HEK293 (cell line): ENCODE results near the gene LAMC3.

Source experiments
- CTCF ChIA-PET: fragments of 350-600 bp; formaldehyde crosslinking; extraction: SDS; loops from one replicate; lab custom pipeline; 2021; ENCODE audit warnings: antibody characterized with exemption; lab: Yijun Ruan, JAX
- POLR2A ChIA-PET: fragments of 300-600 bp; formaldehyde crosslinking; extraction: SDS; loops from one replicate; lab custom pipeline; 2020; ENCODE audit warnings: antibody characterized with exemption, inconsistent platforms; lab: Yijun Ruan, JAX
- H3K27ac ChIP-seq: fragments of 200-500 bp; sonication (Bioruptor generic); 2 replicates; pipeline ENCODE4 v1.5.1; 2014; ENCODE audit warnings: low read depth, low read length, control low read depth, inconsistent platforms; ENCODE audit errors: extremely low read depth
- H3K36me3 ChIP-seq, 2 experiments: fragments of 200-500 bp in 1 of 2; sonication (Bioruptor generic) in 1 of 2; 1 replicate in 1 of 2; 2 replicates in 1 of 2; pipeline ENCODE4 v1.5.1; 2014 to 2017; ENCODE audit warnings: inconsistent platforms in 2 of 2, low read length in 2 of 2; ENCODE audit not compliant: control insufficient read depth in 2 of 2, insufficient read depth in 1 of 2
- H3K4me1 ChIP-seq: fragments of 200-500 bp; sonication (Bioruptor generic); 2 replicates; pipeline ENCODE4 v1.5.1; 2014; ENCODE audit warnings: mild to moderate bottlenecking, low read length, inconsistent platforms; ENCODE audit not compliant: control insufficient read depth, insufficient read depth
- H3K4me3 ChIP-seq: 2 replicates; pipeline ENCODE4 v1.5.1; 2011; ENCODE audit warnings: low read depth, mild to moderate bottlenecking, control low read depth, low read length, moderate library complexity
- H3K9me3 ChIP-seq: fragments of 200-500 bp; sonication (Bioruptor generic); 2 replicates; pipeline ENCODE4 v1.5.1; 2014; ENCODE audit warnings: low read depth, low read length, inconsistent platforms; ENCODE audit not compliant: control insufficient read depth, insufficient read depth
- BCL11B ChIP-seq: fragments of 450-650 bp; formaldehyde crosslinking; IDR thresholded peaks from 2 replicates; pipeline ENCODE4 v1.5.1; 2016; ENCODE audit warnings: low read depth, missing biosample characterization, missing genetic modification characterization
- EGR2 ChIP-seq: fragments of 450-650 bp; formaldehyde crosslinking; IDR thresholded peaks from 2 replicates; pipeline ENCODE4 v1.5.1; 2016; ENCODE audit warnings: low read depth, missing biosample characterization, missing genetic modification characterization
- FEZF1 ChIP-seq: fragments of 450-650 bp; formaldehyde crosslinking; IDR thresholded peaks from 2 replicates; pipeline ENCODE4 v1.5.1; 2016; ENCODE audit warnings: missing biosample characterization, missing genetic modification characterization
- GLI4 ChIP-seq: fragments of 450-650 bp; formaldehyde crosslinking; IDR thresholded peaks from 2 replicates; pipeline ENCODE4 v1.5.1; 2016; ENCODE audit warnings: missing biosample characterization, missing genetic modification characterization
- GLIS2 ChIP-seq: fragments of 450-650 bp; formaldehyde crosslinking; IDR thresholded peaks from 2 replicates; pipeline ENCODE4 v1.5.1; 2016; ENCODE audit warnings: missing biosample characterization, missing genetic modification characterization
- KLF8 ChIP-seq: fragments of 450-650 bp; formaldehyde crosslinking; IDR thresholded peaks from 2 replicates; pipeline ENCODE4 v1.5.1; 2016; ENCODE audit warnings: missing biosample characterization, missing genetic modification characterization
- TCF7L2 ChIP-seq: IDR thresholded peaks from 2 replicates; pipeline ENCODE4 v1.6.1; 2011; ENCODE audit warnings: low read depth, mild to moderate bottlenecking, inconsistent platforms, low read length, moderate library complexity, borderline replicate concordance
- WT1 ChIP-seq: fragments of 450-650 bp; formaldehyde crosslinking; IDR thresholded peaks from 2 replicates; pipeline ENCODE4 v1.5.1; 2016; ENCODE audit warnings: missing biosample characterization, missing genetic modification characterization
- ZBTB48 ChIP-seq: fragments of 450-650 bp; formaldehyde crosslinking; IDR thresholded peaks from 2 replicates; pipeline ENCODE4 v1.5.1; 2016; ENCODE audit warnings: missing biosample characterization, missing genetic modification characterization
- ZEB2 ChIP-seq: fragments of 450-650 bp; formaldehyde crosslinking; IDR thresholded peaks from 2 replicates; pipeline ENCODE4 v1.5.1; 2016; ENCODE audit warnings: missing biosample characterization, missing genetic modification characterization
- ZFHX2 ChIP-seq: fragments of 450-650 bp; formaldehyde crosslinking; conservative IDR thresholded peaks from 2 replicates; pipeline ENCODE4 v1.5.1; 2016; ENCODE audit warnings: missing biosample characterization, missing genetic modification characterization
- ZNF132 ChIP-seq: fragments of 450-650 bp; formaldehyde crosslinking; IDR thresholded peaks from 2 replicates; pipeline ENCODE4 v1.5.1; 2017; ENCODE audit warnings: missing biosample characterization, missing genetic modification characterization, borderline replicate concordance
- ZNF133 ChIP-seq: fragments of 450-650 bp; formaldehyde crosslinking; IDR thresholded peaks from 2 replicates; pipeline ENCODE4 v1.5.1; 2016; ENCODE audit warnings: missing biosample characterization, missing genetic modification characterization
- ZNF140 ChIP-seq: fragments of 450-650 bp; formaldehyde crosslinking; IDR thresholded peaks from 2 replicates; pipeline ENCODE4 v1.5.1; 2016; ENCODE audit warnings: missing biosample characterization, missing genetic modification characterization
- ZNF19 ChIP-seq: fragments of 450-650 bp; formaldehyde crosslinking; IDR thresholded peaks from 2 replicates; pipeline ENCODE4; 2016; ENCODE audit warnings: missing biosample characterization, missing genetic modification characterization, low read depth
- ZNF221 ChIP-seq: fragments of 450-650 bp; formaldehyde crosslinking; IDR thresholded peaks from 2 replicates; pipeline ENCODE4 v1.5.1; 2017; ENCODE audit warnings: missing biosample characterization, missing genetic modification characterization, borderline replicate concordance
- ZNF341 ChIP-seq: fragments of 450-650 bp; formaldehyde crosslinking; IDR thresholded peaks from 2 replicates; pipeline ENCODE4; 2016; ENCODE audit warnings: low read depth, missing biosample characterization, missing genetic modification characterization
- ZNF391 ChIP-seq: fragments of 450-650 bp; formaldehyde crosslinking; IDR thresholded peaks from 2 replicates; pipeline ENCODE4 v1.5.1; 2016; ENCODE audit warnings: low read depth, missing biosample characterization, missing genetic modification characterization, borderline replicate concordance
- ZNF426 ChIP-seq: fragments of 450-650 bp; formaldehyde crosslinking; IDR thresholded peaks from 2 replicates; pipeline ENCODE4 v1.5.1; 2017; ENCODE audit warnings: missing biosample characterization, missing genetic modification characterization, mild to moderate bottlenecking, inconsistent platforms, moderate library complexity
- ZNF555 ChIP-seq: fragments of 450-650 bp; formaldehyde crosslinking; conservative IDR thresholded peaks from 2 replicates; pipeline ENCODE4 v1.5.1; 2017; ENCODE audit warnings: missing biosample characterization, mild to moderate bottlenecking, missing genetic modification characterization, inconsistent platforms
- ZNF560 ChIP-seq: fragments of 450-650 bp; formaldehyde crosslinking; IDR thresholded peaks from 2 replicates; pipeline ENCODE4 v1.5.1; 2017; ENCODE audit warnings: missing biosample characterization, missing genetic modification characterization, borderline replicate concordance
- ZNF585B ChIP-seq: fragments of 450-650 bp; formaldehyde crosslinking; IDR thresholded peaks from 2 replicates; pipeline ENCODE4 v1.5.1; 2016; ENCODE audit warnings: missing biosample characterization, missing genetic modification characterization
- ZNF610 ChIP-seq: fragments of 450-650 bp; formaldehyde crosslinking; IDR thresholded peaks from 2 replicates; pipeline ENCODE4 v1.5.1; 2016; ENCODE audit warnings: missing biosample characterization, missing genetic modification characterization, borderline replicate concordance
- ZNF621 ChIP-seq: fragments of 450-650 bp; formaldehyde crosslinking; IDR thresholded peaks from 2 replicates; pipeline ENCODE4 v1.5.1; 2017; ENCODE audit warnings: missing biosample characterization, missing genetic modification characterization
- ZNF629 ChIP-seq: fragments of 450-650 bp; formaldehyde crosslinking; IDR thresholded peaks from 2 replicates; pipeline ENCODE4 v1.5.1; 2017; ENCODE audit warnings: missing biosample characterization, missing genetic modification characterization
- ZNF670 ChIP-seq: fragments of 450-650 bp; formaldehyde crosslinking; IDR thresholded peaks from 2 replicates; pipeline ENCODE4 v1.5.1; 2016; ENCODE audit warnings: missing biosample characterization, missing genetic modification characterization, low read depth
- ZNF76 ChIP-seq: fragments of 450-650 bp; formaldehyde crosslinking; IDR thresholded peaks from 2 replicates; pipeline ENCODE4; 2016; ENCODE audit warnings: low read depth, missing biosample characterization, missing genetic modification characterization, borderline replicate concordance
- ZNF837 ChIP-seq: fragments of 450-650 bp; formaldehyde crosslinking; IDR thresholded peaks from 2 replicates; pipeline ENCODE4 v1.5.1; 2016; ENCODE audit warnings: missing biosample characterization, missing genetic modification characterization
- TF ChIP-seq, protein P1 (sequence below): fragments of 450-650 bp; formaldehyde crosslinking; IDR thresholded peaks from 2 replicates; pipeline ENCODE4 v1.5.1; 2016; ENCODE audit warnings: missing biosample characterization, missing genetic modification characterization
- TF ChIP-seq, protein P2 (sequence below): fragments of 450-650 bp; formaldehyde crosslinking; IDR thresholded peaks from 2 replicates; pipeline ENCODE4 v1.5.1; 2017; ENCODE audit warnings: missing biosample characterization, missing genetic modification characterization
- TF ChIP-seq, protein P3 (sequence below): fragments of 450-650 bp; formaldehyde crosslinking; IDR thresholded peaks from 2 replicates; pipeline ENCODE4 v1.5.1; 2017; ENCODE audit warnings: missing biosample characterization, missing genetic modification characterization

The LAMC3 gene

DNA sequence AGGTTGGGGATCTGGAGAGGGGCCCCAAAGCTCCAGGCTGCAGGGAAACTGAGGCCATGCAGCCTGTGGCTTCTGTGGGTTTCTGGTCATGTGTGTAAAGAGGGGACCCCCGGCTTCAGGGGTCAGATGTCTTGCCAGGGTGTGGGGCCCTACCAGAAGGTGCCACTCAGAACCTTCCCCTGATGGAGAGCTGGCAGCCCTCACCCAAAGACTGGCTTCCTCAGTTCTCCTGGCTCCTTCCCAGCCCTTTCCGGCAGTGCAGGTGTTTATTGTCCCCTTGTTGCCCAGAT, 11.6 kb upstream of the LAMC3 start:
- Histone ChIP-seq H3K4me1 (no peaks in the 10 kb centered on the region), H3K9me3 (no peaks in the 10 kb centered on the region), H3K27ac (no peak overlapping the region)
- POLR2A ChIA-PET, result no interaction called here
- TF ChIP-seq GLIS2 (peak; percentile 63), ZFHX2 (tag by site-specific recombination) (no peak)
- TF ChIP-seq, all 188 proteins: peak for 1
- CTCF ChIA-PET, result interaction anchor here (0.9 to 6.2 kb wide), 20 partner anchors 11 to 291 kb away, joined by 3 to 242 read pairs (median 8); partner anchors contain the start of gene LAMC3
- H3K4me3 ChIP-seq, result no peak overlapping the region
- H3K36me3 ChIP-seq, result no peaks in the 10 kb centered on the region

DNA sequence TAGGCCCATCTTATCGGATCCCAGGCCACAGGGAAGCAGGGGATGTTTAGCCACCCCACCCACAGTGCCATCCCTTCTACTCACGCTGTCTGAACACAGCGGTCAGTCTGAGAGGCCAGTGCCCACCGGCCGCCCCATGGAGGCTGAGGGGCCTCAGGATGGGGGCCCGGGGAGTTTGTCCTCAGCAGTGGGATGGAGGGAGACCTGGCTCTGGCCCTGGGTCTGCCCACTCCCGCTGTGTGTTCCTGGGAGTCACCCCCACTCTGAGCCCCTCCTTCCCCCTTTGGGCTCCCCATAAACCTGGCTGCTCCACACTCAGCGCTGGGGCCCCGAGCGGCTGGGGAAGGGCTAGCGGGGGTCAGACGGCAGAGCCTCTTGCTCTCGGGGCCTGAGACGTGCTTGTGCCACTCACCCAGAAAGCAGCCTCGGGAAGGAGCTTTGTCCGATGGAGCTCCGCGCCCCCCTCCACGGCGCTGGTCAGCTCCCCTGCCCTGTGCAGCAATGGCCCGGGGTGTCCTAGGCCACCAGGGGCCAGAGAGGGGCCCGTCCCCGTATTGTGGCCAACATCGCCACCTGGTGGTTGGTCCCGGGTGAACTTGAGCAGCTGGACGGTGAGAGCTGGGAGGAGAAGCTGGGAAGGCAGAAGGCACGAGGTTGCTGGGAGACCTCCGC, 10.9 kb upstream of the LAMC3 start:
- Histone ChIP-seq H3K36me3 (no peaks in the 10 kb centered on the region), H3K4me1 (no peaks in the 10 kb centered on the region), H3K9me3 (no peaks in the 10 kb centered on the region), H3K4me3 (no peak overlapping the region), H3K27ac (no peak overlapping the region)
- POLR2A ChIA-PET, result interaction anchor here (1.0 to 1.1 kb wide), 4 partner anchors 49 to 292 kb away, joined by 3 to 6 read pairs (median 4); no protein-coding TSS in a partner anchor
- CTCF ChIA-PET, result interaction anchor here (0.6 to 6.2 kb wide), 66 partner anchors 11 to 552 kb away, joined by 3 to 242 read pairs (median 4); partner anchors contain the start of genes EXOSC2 and LAMC3
- no peak for TF ChIP-seq ZNF132 (tag by site-specific recombination)
- no peak for TF ChIP-seq ZNF140
- TF ChIP-seq ZNF585B, result no peak
- peak; percentile 84 for TF ChIP-seq ZNF76 (tag by site-specific recombination)
- TF ChIP-seq ZNF426 (tag by site-specific recombination), result no peak
- TF ChIP-seq, protein P1, sequence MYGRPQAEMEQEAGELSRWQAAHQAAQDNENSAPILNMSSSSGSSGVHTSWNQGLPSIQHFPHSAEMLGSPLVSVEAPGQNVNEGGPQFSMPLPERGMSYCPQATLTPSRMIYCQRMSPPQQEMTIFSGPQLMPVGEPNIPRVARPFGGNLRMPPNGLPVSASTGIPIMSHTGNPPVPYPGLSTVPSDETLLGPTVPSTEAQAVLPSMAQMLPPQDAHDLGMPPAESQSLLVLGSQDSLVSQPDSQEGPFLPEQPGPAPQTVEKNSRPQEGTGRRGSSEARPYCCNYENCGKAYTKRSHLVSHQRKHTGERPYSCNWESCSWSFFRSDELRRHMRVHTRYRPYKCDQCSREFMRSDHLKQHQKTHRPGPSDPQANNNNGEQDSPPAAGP (tag by site-specific recombination), result 0 out of 2 replicates have a peak, but pooled peaks have one; percentile 51
- TF ChIP-seq ZNF629 (tag by site-specific recombination), result peak; percentile 25; the same call in 1 of the 2 replicates
- no peak for TF ChIP-seq ZNF560 (tag by site-specific recombination)
- no peak for TF ChIP-seq GLI4
- peak; percentile 58; the same call in 1 of the 2 replicates for TF ChIP-seq ZBTB48 (tag by site-specific recombination)
- peak; percentile 65; the same call in 1 of the 2 replicates for TF ChIP-seq BCL11B (tag by site-specific recombination)
- TF ChIP-seq WT1 (tag by site-specific recombination), result no peak
- no peak for TF ChIP-seq ZNF19
- TF ChIP-seq ZNF133, result no peak
- TF ChIP-seq ZNF837 (tag by site-specific recombination), result no peak
- no peak for TF ChIP-seq ZNF221
- no peak for TF ChIP-seq KLF8 (tag by site-specific recombination)
- TF ChIP-seq ZEB2 (tag by site-specific recombination), result 0 out of 2 replicates have a peak, but pooled peaks have one; percentile 20
- TF ChIP-seq ZNF621 (tag by site-specific recombination), result no peak
- peak; percentile 84; the same call in 1 of the 2 replicates for TF ChIP-seq GLIS2
- no peak for TF ChIP-seq ZNF555 (tag by site-specific recombination)
- no peak for TF ChIP-seq ZNF341 (tag by site-specific recombination)
- TF ChIP-seq, protein P2, sequence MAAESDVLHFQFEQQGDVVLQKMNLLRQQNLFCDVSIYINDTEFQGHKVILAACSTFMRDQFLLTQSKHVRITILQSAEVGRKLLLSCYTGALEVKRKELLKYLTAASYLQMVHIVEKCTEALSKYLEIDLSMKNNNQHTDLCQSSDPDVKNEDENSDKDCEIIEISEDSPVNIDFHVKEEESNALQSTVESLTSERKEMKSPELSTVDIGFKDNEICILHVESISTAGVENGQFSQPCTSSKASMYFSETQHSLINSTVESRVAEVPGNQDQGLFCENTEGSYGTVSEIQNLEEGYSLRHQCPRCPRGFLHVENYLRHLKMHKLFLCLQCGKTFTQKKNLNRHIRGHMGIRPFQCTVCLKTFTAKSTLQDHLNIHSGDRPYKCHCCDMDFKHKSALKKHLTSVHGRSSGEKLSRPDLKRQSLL (tag by site-specific recombination), result no peak
- TF ChIP-seq ZNF391 (tag by site-specific recombination), result no peak
- TF ChIP-seq, protein P3, sequence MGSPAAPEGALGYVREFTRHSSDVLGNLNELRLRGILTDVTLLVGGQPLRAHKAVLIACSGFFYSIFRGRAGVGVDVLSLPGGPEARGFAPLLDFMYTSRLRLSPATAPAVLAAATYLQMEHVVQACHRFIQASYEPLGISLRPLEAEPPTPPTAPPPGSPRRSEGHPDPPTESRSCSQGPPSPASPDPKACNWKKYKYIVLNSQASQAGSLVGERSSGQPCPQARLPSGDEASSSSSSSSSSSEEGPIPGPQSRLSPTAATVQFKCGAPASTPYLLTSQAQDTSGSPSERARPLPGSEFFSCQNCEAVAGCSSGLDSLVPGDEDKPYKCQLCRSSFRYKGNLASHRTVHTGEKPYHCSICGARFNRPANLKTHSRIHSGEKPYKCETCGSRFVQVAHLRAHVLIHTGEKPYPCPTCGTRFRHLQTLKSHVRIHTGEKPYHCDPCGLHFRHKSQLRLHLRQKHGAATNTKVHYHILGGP, result no peak
- TF ChIP-seq ZNF670, result no peak
- TF ChIP-seq ZNF610 (tag by site-specific recombination), result no peak
- TF ChIP-seq EGR2, result no peak
- no peak for TF ChIP-seq TCF7L2
- TF ChIP-seq FEZF1, result no peak
